Immature natural killer cell (primary cell): ENCODE results near the gene CHN2. TPM values are rescaled to one million over a fixed set of nuclear protein-coding genes. Genes with fewer than 3 reads are reported as not detected.
"Not testable (repeated sequence)": the region's sequence is repeated elsewhere in the genome, so short reads cannot be mapped to it uniquely, and the experiment has no call there.

ENCODE experiments used
- DNase-seq, 3 donors: peaks; one replicate each; pipeline ENCODE4 v3.0.0; 2022; ENCODE audit warnings: mixed read lengths in 1 of 3
- H3K27ac Mint-ChIP-seq, 6 donors: one replicate each; pipeline ENCODE4 v1.8.0; 2020; ENCODE audit warnings: mixed read lengths in 6 of 6, mild to moderate bottlenecking in 5 of 6, inconsistent platforms in 4 of 6, moderate library complexity in 3 of 6
- H3K27me3 Mint-ChIP-seq, 3 donors: one replicate each; pipeline ENCODE4 v1.8.0; 2020 to 2021; ENCODE audit warnings: low read depth in 3 of 3, mild to moderate bottlenecking in 3 of 3, mixed read lengths in 3 of 3, moderate library complexity in 3 of 3, inconsistent platforms in 1 of 3
- H3K36me3 Mint-ChIP-seq, 3 donors: one replicate each; pipeline ENCODE4 v1.8.0; 2020; ENCODE audit warnings: mixed read lengths in 3 of 3, inconsistent platforms in 2 of 3, mild to moderate bottlenecking in 2 of 3
- H3K4me1 Mint-ChIP-seq, 2 donors: one replicate each; pipeline ENCODE4 v1.8.0; 2020; ENCODE audit warnings: inconsistent platforms in 2 of 2, mild to moderate bottlenecking in 2 of 2, mixed read lengths in 2 of 2, moderate library complexity in 1 of 2
- H3K4me3 Mint-ChIP-seq, 5 donors: one replicate each; pipeline ENCODE4 v1.8.0; 2020; ENCODE audit warnings: mild to moderate bottlenecking in 5 of 5, mixed read lengths in 5 of 5, inconsistent platforms in 3 of 5, moderate library complexity in 3 of 5
- H3K9me3 Mint-ChIP-seq, 6 donors: one replicate each; pipeline ENCODE4 v1.8.0; 2020; ENCODE audit warnings: mild to moderate bottlenecking in 6 of 6, mixed read lengths in 6 of 6, inconsistent platforms in 4 of 6, moderate library complexity in 3 of 6
- polyA plus RNA-seq, 3 donors: library from polyadenylated mRNA; unstranded; fragments of 300-500 nt; fragmentation: Illumina TruSeq; gene quantifications; one replicate each; pipeline ENCODE4 v1.2.3, GENCODE V29; 2021

The CHN2 gene
- polyA plus RNA-seq, 3 donors from 2014 or later, result 7.7 to 23.9 (median 14.6) TPM

- peaks cover 14 to 22% (median 16%) of the 10 kb centered on the region in 3 donors for H3K36me3 Mint-ChIP-seq
- H3K4me1 Mint-ChIP-seq, result no peaks in the 10 kb centered on the region
- H3K27me3 Mint-ChIP-seq, result no peaks in the 10 kb centered on the region
- H3K4me3 Mint-ChIP-seq, result no peak overlapping the region
- no peak overlapping the region for H3K27ac Mint-ChIP-seq
- peaks cover 0 to 2% (median 0%) of the 10 kb centered on the region in 6 donors for H3K9me3 Mint-ChIP-seq
- no peak for DNase-seq
These were observed 301.9 kb downstream of the CHN2 start for GRCh38 chr7:29496355-29497020.

- peaks cover 19 to 35% (median 30%) of the 10 kb centered on the region in 3 donors for H3K36me3 Mint-ChIP-seq
- H3K4me1 Mint-ChIP-seq, result no peaks in the 10 kb centered on the region
- peaks cover 0 to 2% (median 0%) of the 10 kb centered on the region in 6 donors for H3K9me3 Mint-ChIP-seq
- H3K4me3 Mint-ChIP-seq, result no peak overlapping the region
- no peak overlapping the region for H3K27ac Mint-ChIP-seq
- no peaks in the 10 kb centered on the region for H3K27me3 Mint-ChIP-seq
- no peak for DNase-seq
These were observed 305.4 kb downstream of the CHN2 start for GRCh38 chr7:29499932-29500331.

- Mint-ChIP-seq H3K27me3 (no peaks in the 10 kb centered on the region), H3K27ac (no peak overlapping the region), H3K4me1 (no peaks in the 10 kb centered on the region), H3K4me3 (no peak overlapping the region), H3K36me3 (peaks cover 24 to 39% (median 34%) of the 10 kb centered on the region in 3 donors), H3K9me3 (peaks cover 0 to 2% (median 0%) of the 10 kb centered on the region in 6 donors)
- no peak for DNase-seq
These were observed 306.1 kb downstream of the CHN2 start for GRCh38 chr7:29500719-29501118.

GRCh38 chr7:29502133-29502532, 307.6 kb downstream of the CHN2 start:
- no peak overlapping the region for H3K27ac Mint-ChIP-seq
- H3K36me3 Mint-ChIP-seq, result peaks cover 25 to 48% (median 31%) of the 10 kb centered on the region in 3 donors
- H3K9me3 Mint-ChIP-seq, result no peaks in the 10 kb centered on the region
- no peaks in the 10 kb centered on the region for H3K4me1 Mint-ChIP-seq
- no peak for DNase-seq
- no peak overlapping the region for H3K4me3 Mint-ChIP-seq
- no peaks in the 10 kb centered on the region for H3K27me3 Mint-ChIP-seq

- Mint-ChIP-seq H3K27ac (no peak overlapping the region), H3K36me3 (peaks cover 24 to 54% (median 45%) of the 10 kb centered on the region in 3 donors), H3K4me1 (peaks cover 0 to 4% of the 10 kb centered on the region in 2 donors), H3K4me3 (no peak overlapping the region), H3K9me3 (no peaks in the 10 kb centered on the region), H3K27me3 (peaks cover 0 to 2% (median 0%) of the 10 kb centered on the region in 3 donors)
- no peak for DNase-seq
These were observed 311.4 kb downstream of the CHN2 start for GRCh38 chr7:29505931-29506330.

GRCh38 chr7:29508608-29509007, 314.0 kb downstream of the CHN2 start:
- Mint-ChIP-seq H3K36me3 (peaks cover 36 to 61% (median 42%) of the 10 kb centered on the region in 3 donors), H3K27me3 (peaks cover 0 to 2% (median 0%) of the 10 kb centered on the region in 3 donors), H3K9me3 (no peaks in the 10 kb centered on the region), H3K27ac (no peak overlapping the region), H3K4me3 (no peak overlapping the region), H3K4me1 (peaks cover 0 to 9% of the 10 kb centered on the region in 2 donors)
- DNase-seq, result no peak

GRCh38 chr7:29510028-29510427, 315.5 kb downstream of the CHN2 start:
- H3K27ac Mint-ChIP-seq, result peak overlapping the region in 1 of 6 donors; percentile 20
- H3K4me1 Mint-ChIP-seq, result peaks cover 0 to 9% of the 10 kb centered on the region in 2 donors
- H3K9me3 Mint-ChIP-seq, result no peaks in the 10 kb centered on the region
- no peak overlapping the region for H3K4me3 Mint-ChIP-seq
- peaks cover 0 to 3% (median 2%) of the 10 kb centered on the region in 3 donors for H3K27me3 Mint-ChIP-seq
- no peak for DNase-seq
- peaks cover 36 to 61% (median 40%) of the 10 kb centered on the region in 3 donors for H3K36me3 Mint-ChIP-seq

- H3K36me3 Mint-ChIP-seq, result peaks cover 35 to 53% (median 35%) of the 10 kb centered on the region in 3 donors
- DNase-seq, result no peak
- no peak overlapping the region for H3K27ac Mint-ChIP-seq
- peaks cover 0 to 9% of the 10 kb centered on the region in 2 donors for H3K4me1 Mint-ChIP-seq
- no peaks in the 10 kb centered on the region for H3K9me3 Mint-ChIP-seq
- H3K27me3 Mint-ChIP-seq, result peaks cover 0 to 3% (median 2%) of the 10 kb centered on the region in 3 donors
- no peak overlapping the region for H3K4me3 Mint-ChIP-seq
These were observed 316.8 kb downstream of the CHN2 start for GRCh38 chr7:29511337-29511736.

- Mint-ChIP-seq H3K4me1 (peaks cover 0 to 9% of the 10 kb centered on the region in 2 donors), H3K27ac (no peak overlapping the region), H3K4me3 (no peak overlapping the region)
These were observed 317.3 kb downstream of the CHN2 start for GRCh38 chr7:29511851-29512250.

GRCh38 chr7:29516491-29516890, 321.9 kb downstream of the CHN2 start:
- Mint-ChIP-seq H3K4me1 (no peaks in the 10 kb centered on the region), H3K4me3 (no peak overlapping the region), H3K27me3 (peaks cover 0 to 3% (median 1%) of the 10 kb centered on the region in 3 donors), H3K9me3 (peaks cover 0 to 8% (median 6%) of the 10 kb centered on the region in 6 donors), H3K36me3 (peaks cover 32 to 45% (median 40%) of the 10 kb centered on the region in 3 donors), H3K27ac (no peak overlapping the region)
- DNase-seq, result no peak

More at GRCh38 chr7:29511851-29512250, 317.3 kb downstream of the CHN2 start:
- H3K9me3 Mint-ChIP-seq, result no peaks in the 10 kb centered on the region
- H3K36me3 Mint-ChIP-seq, result peaks cover 31 to 48% (median 35%) of the 10 kb centered on the region in 3 donors
- no peak for DNase-seq
- H3K27me3 Mint-ChIP-seq, result peaks cover 0 to 3% (median 2%) of the 10 kb centered on the region in 3 donors

GRCh38 chr7:29518616-29519015, 324.0 kb downstream of the CHN2 start:
- no peak for DNase-seq
- Mint-ChIP-seq H3K4me1 (no peaks in the 10 kb centered on the region), H3K36me3 (peaks cover 24 to 38% (median 30%) of the 10 kb centered on the region in 3 donors), H3K9me3 (peaks cover 0 to 24% (median 13%) of the 10 kb centered on the region in 6 donors), H3K4me3 (no peak overlapping the region), H3K27me3 (peaks cover 0 to 10% (median 5%) of the 10 kb centered on the region in 3 donors), H3K27ac (no peak overlapping the region)

GRCh38 chr7:29523728-29524127, 329.2 kb downstream of the CHN2 start:
- H3K4me1 Mint-ChIP-seq, result no peaks in the 10 kb centered on the region
- no peak overlapping the region for H3K27ac Mint-ChIP-seq
- H3K9me3 Mint-ChIP-seq, result peaks cover 5 to 27% (median 14%) of the 10 kb centered on the region in 6 donors
- no peak for DNase-seq
- H3K36me3 Mint-ChIP-seq, result peaks cover 18 to 26% (median 19%) of the 10 kb centered on the region in 3 donors
- peaks cover 4 to 13% (median 5%) of the 10 kb centered on the region in 3 donors for H3K27me3 Mint-ChIP-seq
- no peak overlapping the region for H3K4me3 Mint-ChIP-seq

- Mint-ChIP-seq H3K4me3 (no peak overlapping the region), H3K27ac (no peak overlapping the region), H3K27me3 (peaks cover 4 to 12% (median 5%) of the 10 kb centered on the region in 3 donors), H3K36me3 (peaks cover 3 to 5% (median 4%) of the 10 kb centered on the region in 3 donors), H3K4me1 (no peaks in the 10 kb centered on the region), H3K9me3 (peaks cover 11 to 41% (median 22%) of the 10 kb centered on the region in 6 donors)
- no peak for DNase-seq
These were observed 333.0 kb downstream of the CHN2 start for GRCh38 chr7:29527505-29528108.

- not testable (repeated sequence) for H3K4me3 Mint-ChIP-seq, H3K4me1 Mint-ChIP-seq
These were observed 334.0 kb downstream of the CHN2 start for GRCh38 chr7:29528526-29528925.

More at GRCh38 chr7:29528526-29528925, 334.0 kb downstream of the CHN2 start:
- H3K36me3 Mint-ChIP-seq, H3K27ac Mint-ChIP-seq, DNase-seq, H3K27me3 Mint-ChIP-seq: not testable (repeated sequence)
- H3K9me3 Mint-ChIP-seq, result peaks cover 9 to 34% (median 21%) of the 10 kb centered on the region in 6 donors
